K562 (cell line): ENCODE data around the gene ANKRD24. TPM values are rescaled to one million over a fixed set of nuclear protein-coding genes. Genes with fewer than 3 reads are reported as not detected.

Source experiments
- BDP1 ChIP-seq: IDR thresholded peaks from 3 replicates; pipeline ENCODE4 v1.6.1; 2011; ENCODE audit not compliant: insufficient read length, insufficient read depth
- ELK1 ChIP-seq: sonication (generic); formaldehyde crosslinking; IDR thresholded peaks from 2 replicates; pipeline ENCODE4 v1.8.1; 2022; ENCODE audit warnings: missing genetic modification reagents
- ERF ChIP-seq: fragments of 450-650 bp; formaldehyde crosslinking; IDR thresholded peaks from 2 replicates; pipeline ENCODE4 v1.4.0; 2020; ENCODE audit warnings: mild to moderate bottlenecking, mixed read lengths
- ETS1 ChIP-seq: conservative IDR thresholded peaks from 2 replicates; pipeline ENCODE4 v1.6.1; 2011; ENCODE audit warnings: low read depth, mild to moderate bottlenecking, low read length; ENCODE audit not compliant: control insufficient read depth
- ETV1 ChIP-seq: fragments of 450-650 bp; conservative IDR thresholded peaks from 2 replicates; pipeline ENCODE4 v1.6.1; 2016; ENCODE audit warnings: missing genetic modification characterization, control low read depth, low read depth, missing compliant biosample characterization
- GTF2E2 ChIP-seq: fragments of 200-800 bp; sonication (Bioruptor generic); IDR thresholded peaks from 2 replicates; pipeline ENCODE4 v1.6.1; 2016; ENCODE audit warnings: missing genetic modification characterization, missing compliant biosample characterization
- KDM1A ChIP-seq, 2 experiments: fragments of 450-650 bp; IDR thresholded peaks; 2 replicates each; pipeline ENCODE4 v1.6.1; 2016; ENCODE audit warnings: mild to moderate bottlenecking in 2 of 2
- NFRKB ChIP-seq: fragments of 450-650 bp; IDR thresholded peaks from 2 replicates; pipeline ENCODE4 v1.6.1; 2016; ENCODE audit warnings: low read depth
- NR0B1 ChIP-seq: fragments of 450-650 bp; IDR thresholded peaks from one replicate; pipeline ENCODE4 v1.6.1; 2018; ENCODE audit warnings: mild to moderate bottlenecking, moderate library complexity; ENCODE audit not compliant: partially characterized antibody
- RBBP5 ChIP-seq: fragments of 200-600 bp; sonication (generic); IDR thresholded peaks from 2 replicates; pipeline ENCODE4 v1.6.1; 2012; ENCODE audit warnings: borderline replicate concordance, mild to moderate bottlenecking, low read length, control low read depth, inconsistent platforms; ENCODE audit not compliant: insufficient read depth, poor library complexity, severe bottlenecking
- RBM15 ChIP-seq: fragments of 200-400 bp; formaldehyde crosslinking; IDR thresholded peaks from 2 replicates; pipeline ENCODE4 v1.6.1; 2018; ENCODE audit warnings: mild to moderate bottlenecking, low read length, moderate library complexity; ENCODE audit not compliant: insufficient read depth
- SAFB ChIP-seq: fragments of 200-400 bp; formaldehyde crosslinking; IDR thresholded peaks from 2 replicates; pipeline ENCODE4 v1.6.1; 2017; ENCODE audit warnings: low read depth, low read length, borderline replicate concordance
- SFPQ ChIP-seq: fragments of 200-400 bp; formaldehyde crosslinking; IDR thresholded peaks from 2 replicates; pipeline ENCODE4 v1.6.1; 2017; ENCODE audit warnings: mild to moderate bottlenecking, low read depth, low read length, moderate library complexity
- SIX5 ChIP-seq, 2 experiments: IDR thresholded peaks; 2 replicates each; pipeline ENCODE4 v1.6.1; 2011; ENCODE audit warnings: low read length in 2 of 2, borderline replicate concordance in 1 of 2, low read depth in 1 of 2, mild to moderate bottlenecking in 1 of 2, moderate library complexity in 1 of 2; ENCODE audit not compliant: insufficient read depth in 1 of 2
- SMARCA5 ChIP-seq: fragments of 450-650 bp; IDR thresholded peaks from 2 replicates; pipeline ENCODE4 v1.6.1; 2016
- SPI1 ChIP-seq: IDR thresholded peaks from 2 replicates; pipeline ENCODE4 v1.6.1; 2011; ENCODE audit warnings: low read depth, low read length, control low read depth, borderline replicate concordance
- TAF15 ChIP-seq: fragments of 200-400 bp; formaldehyde crosslinking; IDR thresholded peaks from 2 replicates; pipeline ENCODE4 v1.6.1; 2017; ENCODE audit warnings: mild to moderate bottlenecking, low read depth, low read length, moderate library complexity
- TRIM28 ChIP-seq: fragments of 450-650 bp; IDR thresholded peaks from 2 replicates; pipeline ENCODE4 v1.6.1; 2017
- ZNF444 ChIP-seq: fragments of 250-450 bp; sonication (Bioruptor Pico); IDR thresholded peaks from 2 replicates; pipeline ENCODE4 v1.4.0; 2020; ENCODE audit warnings: mild to moderate bottlenecking, moderate library complexity
- polyA plus RNA-seq, 8 experiments: library from polyadenylated mRNA; depleted of rRNA in 4 of 8; stranded (reverse) in 5 of 8; unstranded in 3 of 8; fragments of >200 nt; fragmentation: Nextera tagmentation in 2 of 8; fragmentation: Illumina TruSeq in 1 of 8; extraction: Ambion mirVana in 2 of 8; extraction: Trizol in 1 of 8; gene quantifications; 2 replicates each; pipeline versions ENCODE4 v1.2.1 to v1.2.3, GENCODE V29; 2011 to 2014; ENCODE audit warnings: inconsistent platforms in 1 of 8, missing spikeins in 1 of 8
- total RNA-seq, 7 experiments: library from RNA; depleted of rRNA in 6 of 7; stranded (reverse); fragments of >200 nt in 6 of 7; fragmentation: Illumina TruSeq in 2 of 7; extraction: Trizol in 2 of 7; gene quantifications; 2 replicates each; pipeline versions ENCODE4 v1.2.1 to v1.2.3, GENCODE V29; 2011 to 2021; ENCODE audit warnings: low replicate concordance in 1 of 7

The ANKRD24 gene
- total and polyA plus RNA-seq, 9 of the 15 experiments (the other 6 are each of a cell fraction or from before 2014, with no cell fraction given): 0.07 to 0.12 (median 0.09) TPM; not detected in 5

- TF ChIP-seq ELK1 (CRISPR knock-in tag) (0 out of 2 replicates have a peak, but pooled peaks have one; percentile 94), RBBP5 (peak; percentile 81), KDM1A (IDR thresholded peaks at IDR 0.05) (peak in 1 of 2 experiments; percentile 68; a peak in 1 of 4 replicates), RBM15 (no peak), SAFB (no peak; the same call in 1 of the 2 replicates), SIX5 (IDR thresholded peaks at IDR 0.05; ENCODE audit: borderline replicate concordance in 1 of 2, insufficient read depth in 1 of 2, low read depth in 1 of 2, low read length in 2 of 2) (peak in 1 of 2 experiments; percentile 26; a peak in 2 of 4 replicates), GTF2E2 (tag) (no peak), TAF15 (no peak), ETV1 (peak; percentile 98), SFPQ (no peak), BDP1 (no peak), SPI1 (peak; percentile 71; the same call in 1 of the 2 replicates), SMARCA5 (no peak), ETS1 (peak; percentile 97), NR0B1 (no peak), ERF (CRISPR knock-in tag) (no peak), NFRKB (no peak), ZNF444 (no peak), TRIM28 (no peak)
Measured at GRCh38 chr19:4182084-4182810, at the start of gene ANKRD24, which contains the start of gene SIRT6 (continued).
